T47D (cell line): Measurements from ENCODE around the gene HRH1.
"Not testable (repeated sequence)": the region's sequence is repeated elsewhere in the genome, so short reads cannot be mapped to it uniquely, and the experiment has no call there.

Experiments
- DNase-seq, 2 experiments: peaks; one replicate each; pipeline versions ENCODE4 v3.0.0 to v3.0.0-alpha.2; 2011 to 2012; ENCODE audit warnings: low read depth in 1 of 2, low spot score in 1 of 2
- JUND ChIP-seq: IDR thresholded peaks from 2 replicates; pipeline ENCODE4 v1.6.1; 2012; ENCODE audit warnings: low read depth
- in situ Hi-C: cut with HindIII; loops from 2 replicates; pipeline ENCODE4 v1.10.0; 2016; ENCODE audit warnings: low sequenced_read_pairs, low pct_unique_long_range_greater_than_20kb

HRH1 gene

DNA sequence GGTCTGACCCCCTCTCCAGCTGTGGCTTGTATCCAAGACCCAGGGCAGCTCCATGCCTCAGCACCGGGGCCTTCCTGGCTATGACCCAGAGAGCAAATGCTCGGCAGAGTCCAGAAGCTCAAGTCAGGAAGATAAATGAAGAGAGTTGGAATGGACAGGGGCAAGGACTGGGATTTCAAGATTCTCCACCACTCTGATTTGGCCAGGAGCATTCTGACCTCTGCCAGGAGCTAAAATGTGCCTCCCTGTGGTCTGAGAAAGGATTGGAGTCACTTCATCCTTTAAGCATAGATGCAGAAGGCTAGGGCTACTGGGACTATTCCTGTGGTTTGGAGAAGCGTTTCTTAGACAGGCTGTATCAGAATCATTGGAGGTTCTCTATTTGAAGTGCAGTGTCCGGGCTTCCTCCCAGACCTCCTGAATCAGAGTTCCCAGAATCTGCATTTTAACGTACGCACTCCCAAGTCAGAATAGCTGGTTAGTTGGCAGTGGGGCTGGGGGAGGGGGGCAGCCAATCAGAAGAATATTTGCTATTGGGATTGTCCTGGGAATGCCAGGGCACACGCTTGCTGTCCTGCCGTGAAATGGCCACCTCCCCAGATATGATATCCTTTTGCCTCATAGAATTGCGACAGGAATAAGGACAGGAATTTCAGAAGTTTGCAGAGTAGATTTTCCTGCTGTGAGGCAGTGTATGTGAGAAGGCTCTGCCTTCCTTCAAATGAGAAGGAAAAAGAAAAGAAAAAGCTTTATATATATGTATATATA, 57.4 kb downstream of the HRH1 start:
- no peak for TF ChIP-seq JUND
- DNase-seq = no peak
- in situ Hi-C loops = no loop called here

DNA sequence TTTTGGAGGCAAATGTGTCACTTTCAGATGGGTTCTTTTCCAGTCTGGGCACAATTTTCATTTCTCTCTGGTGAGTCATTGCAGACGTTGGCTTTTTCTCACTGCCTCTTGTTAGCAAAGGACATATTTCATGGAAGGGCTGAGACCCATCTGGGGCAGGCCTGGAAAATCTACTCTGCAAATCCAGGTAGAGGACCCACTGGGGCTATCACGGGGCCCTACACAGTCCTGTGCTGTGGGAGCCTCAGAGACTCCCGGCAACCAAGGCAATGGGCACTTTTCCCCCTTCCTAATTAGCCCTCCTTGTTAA, 58.0 kb downstream of the HRH1 start:
- in situ Hi-C loops = no loop called here
- DNase-seq = no peak
- TF ChIP-seq JUND = no peak

DNA sequence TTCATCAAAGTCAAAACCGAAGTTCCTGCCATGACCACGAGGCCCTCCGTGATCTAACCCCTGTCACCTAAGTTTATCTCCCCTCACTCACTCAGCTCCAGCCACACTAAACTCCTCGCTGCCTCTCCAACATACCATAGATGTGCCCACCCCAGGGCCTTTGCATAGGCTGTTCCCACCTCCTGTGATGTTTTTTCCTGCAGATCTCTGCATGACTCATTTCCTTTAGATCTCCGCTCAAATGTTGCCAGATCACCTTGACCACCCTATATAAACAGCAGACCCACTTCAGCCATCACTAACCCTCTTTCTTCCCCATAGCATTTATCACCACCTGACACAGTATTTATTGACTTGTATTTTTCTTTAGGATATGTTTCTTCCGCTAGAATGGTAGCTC, 58.5 kb downstream of the HRH1 start:
- DNase-seq = no peak
- TF ChIP-seq JUND = no peak
- in situ Hi-C loops = no loop called here

DNA sequence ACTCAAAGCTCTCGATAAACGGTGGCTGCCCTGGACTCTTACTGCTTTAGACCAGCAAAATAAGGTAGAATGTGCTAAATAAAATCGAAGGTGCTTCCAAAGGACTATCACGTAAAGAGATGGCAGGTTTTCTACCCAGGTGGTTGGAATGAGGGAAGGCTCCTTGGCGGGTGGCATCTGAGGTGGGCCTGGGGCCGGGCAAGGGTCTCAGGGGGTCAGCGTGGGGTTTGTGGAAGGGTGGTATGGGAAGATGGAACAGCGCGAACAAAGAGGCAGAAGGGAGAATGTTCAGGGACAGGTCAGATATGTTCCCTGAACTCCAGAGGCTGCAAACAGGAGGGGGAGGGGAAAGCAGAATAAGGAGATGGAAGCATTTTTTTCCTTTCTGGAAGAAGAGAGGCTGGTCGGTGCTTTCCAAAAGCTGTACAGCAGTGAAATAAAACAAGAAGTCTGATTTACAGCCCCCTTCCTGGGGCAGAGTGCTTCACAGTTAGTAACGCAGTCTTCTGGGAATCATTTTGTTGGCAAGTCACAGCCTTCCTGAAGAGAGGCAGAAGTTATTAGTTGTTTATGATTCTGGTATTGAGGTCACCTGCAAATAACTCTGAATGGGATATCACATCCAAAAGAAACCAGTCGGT, 59.6 kb downstream of the HRH1 start:
- TF ChIP-seq JUND = no peak
- no peak for DNase-seq
- in situ Hi-C loops = no loop called here

DNA sequence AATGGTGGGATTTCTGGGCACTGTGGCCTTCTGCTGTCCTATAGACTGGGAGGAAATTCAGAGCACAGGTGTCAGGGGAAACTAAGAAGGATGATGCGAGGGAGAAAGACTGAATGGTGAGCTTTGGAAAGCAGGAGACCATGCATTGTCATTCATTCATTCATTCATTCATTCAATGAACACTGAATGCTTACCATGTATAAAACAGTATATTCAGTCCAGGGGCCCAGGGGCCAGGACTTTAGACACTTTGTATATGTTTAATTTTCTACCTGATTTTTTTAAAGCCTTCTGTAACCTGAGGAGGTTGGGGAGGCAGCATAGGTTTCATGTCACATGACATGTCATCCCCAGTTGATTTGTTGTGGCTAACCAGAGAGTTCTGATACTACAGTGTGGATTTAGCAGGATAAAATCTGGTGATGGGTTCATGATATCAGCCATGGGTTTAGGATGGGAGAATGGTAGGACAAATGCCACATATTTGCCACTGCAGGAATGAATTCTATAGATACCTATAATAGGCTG, 60.2 kb downstream of the HRH1 start:
- in situ Hi-C loops = no loop called here
- no peak for DNase-seq
- TF ChIP-seq JUND = no peak

DNA sequence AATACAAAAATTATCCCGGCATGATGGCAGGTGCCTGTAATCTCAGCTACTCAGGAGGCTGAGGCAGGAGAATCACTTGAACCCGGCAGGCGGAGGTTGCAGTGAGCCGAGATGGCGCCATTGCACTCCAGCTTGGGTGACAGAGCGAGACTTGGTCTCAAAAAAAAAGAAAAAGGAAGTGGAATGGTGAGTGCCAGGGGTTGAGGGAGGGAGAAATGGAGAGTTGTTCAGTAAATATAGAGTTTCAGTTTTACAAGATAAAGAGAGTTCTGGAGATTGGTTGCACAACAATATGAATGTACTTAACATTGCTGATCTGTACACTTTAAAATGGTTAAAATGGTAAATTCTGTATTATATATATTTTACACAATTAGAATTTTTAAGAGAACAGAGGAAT, 63.1 kb downstream of the HRH1 start:
- in situ Hi-C loops, DNase-seq: not testable (repeated sequence)

DNA sequence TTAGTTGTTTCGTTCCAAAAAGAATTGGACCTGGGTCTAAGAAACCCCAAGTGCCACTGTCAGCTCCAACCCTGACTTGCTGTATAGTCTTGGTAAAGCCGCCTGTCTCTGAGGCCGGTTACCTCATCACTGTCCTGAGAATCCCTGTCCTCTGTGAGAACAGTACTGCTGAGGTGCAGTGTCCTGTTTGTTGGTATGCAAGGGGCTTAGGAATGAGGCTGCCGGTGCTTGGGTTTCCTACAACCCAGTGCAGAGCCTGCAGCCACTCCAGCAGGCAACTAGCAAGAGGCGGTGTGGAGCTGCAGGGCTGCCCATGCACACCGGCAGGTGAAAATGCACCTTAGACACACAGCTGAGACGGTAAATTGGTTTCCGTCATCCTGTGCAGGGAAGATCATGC, 65.9 kb downstream of the HRH1 start:
- no peak for DNase-seq
- in situ Hi-C loops = no loop called here
- TF ChIP-seq JUND = no peak

DNA sequence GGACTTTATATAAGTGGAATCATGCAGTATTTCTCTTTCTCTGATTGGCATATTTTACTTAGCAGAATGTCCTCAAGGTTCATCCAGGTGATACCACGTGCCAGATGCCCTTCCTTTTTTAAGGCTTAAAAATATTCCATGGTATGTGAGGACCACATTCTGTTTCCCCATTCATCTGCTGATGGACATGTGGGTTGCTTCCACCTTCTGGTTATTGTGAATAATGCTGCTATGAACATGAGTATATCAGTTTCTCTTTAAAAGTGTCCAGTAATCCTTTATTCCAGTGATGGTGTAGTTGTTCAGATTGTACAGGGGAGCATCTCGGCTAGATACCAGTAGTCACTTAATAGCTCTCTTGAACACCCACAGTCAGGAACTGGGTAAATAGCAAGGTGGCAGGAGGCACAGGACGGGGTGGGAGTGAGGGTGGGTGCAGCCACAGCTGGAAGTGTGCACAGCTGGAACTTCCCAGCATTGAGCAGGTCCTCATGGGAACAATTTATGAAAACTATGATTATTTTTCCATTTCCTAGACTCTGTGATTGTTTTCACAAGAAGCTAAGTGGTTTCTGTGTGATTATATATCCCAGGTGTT, 67.6 kb downstream of the HRH1 start:
- in situ Hi-C loops = no loop called here
- DNase-seq = no peak
- no peak for TF ChIP-seq JUND

DNA sequence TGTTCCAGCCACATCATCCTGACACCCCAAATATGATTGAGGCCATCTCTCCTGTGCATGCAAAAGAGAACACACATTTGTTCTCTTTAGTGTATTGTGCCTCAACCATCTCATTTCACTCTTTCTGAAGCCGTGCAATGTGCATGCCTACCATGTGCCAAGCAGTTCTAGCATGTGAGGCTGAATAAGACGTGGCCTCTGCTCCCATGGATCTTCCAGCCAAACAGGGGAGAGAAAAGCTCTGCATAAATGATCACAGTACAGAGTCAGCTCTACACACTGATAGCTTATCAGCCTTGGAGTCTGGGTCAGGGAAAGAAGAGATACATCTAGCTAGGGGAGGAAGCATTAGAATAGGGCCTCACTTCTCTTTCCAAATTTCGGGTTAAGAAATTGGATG, 69.7 kb downstream of the HRH1 start:
- no peak for TF ChIP-seq JUND
- no peak for DNase-seq
- in situ Hi-C loops = no loop called here

DNA sequence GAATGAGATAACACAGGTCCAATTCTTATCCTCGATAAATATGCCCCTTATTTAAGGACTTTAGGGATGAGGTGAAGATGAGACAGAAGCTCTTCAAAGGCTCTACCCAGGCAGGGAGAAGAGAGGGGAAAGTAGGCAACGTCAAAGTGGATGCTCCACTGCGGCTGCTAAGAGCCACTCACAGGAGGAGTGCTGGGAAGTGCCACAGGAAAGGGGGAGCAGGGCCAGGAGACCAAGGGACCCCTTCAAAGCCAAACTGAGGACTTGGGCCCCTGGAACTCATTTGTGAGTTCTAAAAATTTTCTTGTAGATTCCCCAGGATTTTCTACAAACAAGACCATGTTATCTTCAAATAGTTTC, 70.6 kb downstream of the HRH1 start:
- in situ Hi-C loops = no loop called here
- no peak for TF ChIP-seq JUND
- DNase-seq = no peak

DNA sequence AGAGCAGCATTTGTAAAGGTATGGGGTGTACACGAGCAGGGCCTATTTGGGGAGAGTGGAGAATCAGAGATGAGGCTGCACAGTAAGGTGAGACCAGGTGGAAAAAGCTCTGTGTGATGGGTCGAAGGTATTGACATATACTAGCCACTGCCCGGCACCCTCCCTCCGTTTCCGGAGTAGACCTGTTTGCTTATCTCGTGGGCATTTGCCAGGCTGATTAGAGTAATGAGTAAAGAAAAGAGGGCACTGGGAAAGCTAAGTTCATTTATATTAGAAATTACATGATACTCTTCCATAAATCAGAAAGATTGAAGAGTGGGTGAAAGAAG, 71.7 kb downstream of the HRH1 start:
- TF ChIP-seq JUND = no peak
- DNase-seq = no peak
- in situ Hi-C loops = no loop called here

DNA sequence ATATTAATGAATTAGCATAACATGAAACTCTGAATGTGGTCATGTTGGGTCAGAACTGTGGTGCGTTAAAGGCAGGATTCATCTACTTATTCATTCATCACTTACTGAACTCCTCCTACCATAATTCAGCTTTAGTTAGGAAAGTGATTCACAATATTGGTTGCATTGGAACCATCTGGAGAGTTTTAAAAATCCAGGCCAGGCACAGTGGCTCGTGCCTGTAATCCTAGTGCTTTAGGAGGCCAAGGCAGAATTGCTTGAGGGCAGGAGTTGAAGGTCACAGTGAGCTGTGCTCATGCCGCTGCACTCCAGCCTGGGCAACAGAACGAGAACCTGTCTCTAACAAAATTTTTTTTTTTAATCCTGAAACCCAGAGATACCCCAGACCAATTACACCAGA, 73.7 kb downstream of the HRH1 start:
- in situ Hi-C loops = no loop called here
- no peak for TF ChIP-seq JUND
- DNase-seq = no peak

DNA sequence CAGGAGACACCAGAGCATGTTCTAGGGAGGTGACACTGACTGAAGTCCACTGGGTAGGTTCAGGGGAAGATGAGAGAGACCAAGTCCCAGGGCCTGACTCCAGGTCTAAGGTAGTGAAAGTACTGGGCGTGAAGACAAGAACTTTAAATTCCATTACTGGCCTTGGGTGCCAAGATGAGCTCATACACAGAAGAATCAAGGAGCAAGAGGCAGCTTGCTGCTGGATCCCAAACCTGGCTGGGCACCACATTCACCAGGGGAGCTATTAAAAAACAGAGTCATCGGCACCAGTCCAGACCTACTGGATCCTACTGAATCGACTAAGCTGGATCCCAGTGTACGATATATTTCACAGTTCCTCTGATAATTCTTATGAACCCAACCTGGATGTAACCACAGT, 75.8 kb downstream of the HRH1 start:
- no peak for TF ChIP-seq JUND
- no peak for DNase-seq
- in situ Hi-C loops = no loop called here

DNA sequence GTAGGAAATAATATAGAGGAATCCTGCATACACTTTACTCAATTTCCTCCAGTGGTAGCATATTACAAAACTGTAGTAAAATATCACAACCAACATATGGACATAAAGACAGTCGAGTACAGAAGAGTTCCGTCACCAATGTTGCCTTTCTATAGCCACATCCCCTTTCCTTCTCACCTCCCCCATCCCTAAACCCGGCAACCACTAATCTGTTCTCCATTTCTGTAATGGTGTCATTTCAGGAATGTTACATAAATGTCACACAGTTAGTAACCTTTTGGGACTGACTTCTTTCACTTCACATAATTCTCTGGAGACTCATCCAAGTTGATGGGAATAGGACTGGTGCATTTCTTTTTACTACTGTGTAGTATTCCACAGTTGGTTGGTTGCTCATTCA, 76.5 kb downstream of the HRH1 start:
- DNase-seq = no peak
- TF ChIP-seq JUND = no peak
- in situ Hi-C loops = no loop called here
